22Rv1 (cell line): ENCODE measurements around the gene PARN.

Source experiments
- ZFX ChIP-seq: fragments of 450-650 bp; IDR thresholded peaks from 2 replicates; pipeline ENCODE4 v1.6.1; 2017; ENCODE audit warnings: antibody characterized with exemption, borderline replicate concordance
- TF ChIP-seq, protein P1 (sequence below): fragments of 450-650 bp; IDR thresholded peaks from 2 replicates; pipeline ENCODE4 v1.5.1; 2017; ENCODE audit warnings: mild to moderate bottlenecking

DNA sequence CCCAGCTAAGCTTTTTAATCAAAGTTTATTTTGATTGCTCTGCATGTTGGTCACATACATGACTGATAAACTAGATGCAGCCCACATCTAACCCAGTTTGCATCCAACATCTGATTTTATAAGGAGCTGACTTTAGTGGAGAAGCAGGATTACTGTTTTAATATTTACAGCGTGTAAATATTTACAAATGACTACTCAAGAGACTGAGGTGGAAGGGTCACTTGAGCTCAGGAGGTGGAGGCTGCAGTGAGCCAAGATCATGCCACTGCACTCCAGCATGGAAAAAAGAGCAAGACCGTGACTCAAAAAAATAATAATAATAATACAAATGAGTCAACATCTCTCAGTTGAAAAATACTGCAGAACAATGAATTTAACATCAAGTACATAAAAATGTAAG lies 50.8 kb downstream of the PARN start:
- TF ChIP-seq, protein P1, sequence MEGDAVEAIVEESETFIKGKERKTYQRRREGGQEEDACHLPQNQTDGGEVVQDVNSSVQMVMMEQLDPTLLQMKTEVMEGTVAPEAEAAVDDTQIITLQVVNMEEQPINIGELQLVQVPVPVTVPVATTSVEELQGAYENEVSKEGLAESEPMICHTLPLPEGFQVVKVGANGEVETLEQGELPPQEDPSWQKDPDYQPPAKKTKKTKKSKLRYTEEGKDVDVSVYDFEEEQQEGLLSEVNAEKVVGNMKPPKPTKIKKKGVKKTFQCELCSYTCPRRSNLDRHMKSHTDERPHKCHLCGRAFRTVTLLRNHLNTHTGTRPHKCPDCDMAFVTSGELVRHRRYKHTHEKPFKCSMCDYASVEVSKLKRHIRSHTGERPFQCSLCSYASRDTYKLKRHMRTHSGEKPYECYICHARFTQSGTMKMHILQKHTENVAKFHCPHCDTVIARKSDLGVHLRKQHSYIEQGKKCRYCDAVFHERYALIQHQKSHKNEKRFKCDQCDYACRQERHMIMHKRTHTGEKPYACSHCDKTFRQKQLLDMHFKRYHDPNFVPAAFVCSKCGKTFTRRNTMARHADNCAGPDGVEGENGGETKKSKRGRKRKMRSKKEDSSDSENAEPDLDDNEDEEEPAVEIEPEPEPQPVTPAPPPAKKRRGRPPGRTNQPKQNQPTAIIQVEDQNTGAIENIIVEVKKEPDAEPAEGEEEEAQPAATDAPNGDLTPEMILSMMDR = no peak
- TF ChIP-seq ZFX = no peak
